Measurements from ENCODE around the gene TEX35.
"Not testable (repeated sequence)": the region's sequence is repeated elsewhere in the genome, so short reads cannot be mapped to it uniquely, and the experiment has no call there.

The TEX35 gene

GRCh38 chr1:178500091-178500770, 12.7 kb upstream of the TEX35 start:
- no peak for TF ChIP-seq ZNF274 (IDR thresholded peaks at IDR 0.05; ENCODE audit: low read depth, low read length)
- no peak overlapping the region for H3K4me3 ChIP-seq (ENCODE audit: low read length)

- H3K4me3 ChIP-seq (ENCODE audit: low read length), result no peak overlapping the region
- no peak for TF ChIP-seq ZNF274 (IDR thresholded peaks at IDR 0.05; ENCODE audit: low read depth, low read length)
Measured at GRCh38 chr1:178500936-178501554, 11.9 kb upstream of the TEX35 start.

GRCh38 chr1:178501705-178502329, 11.1 kb upstream of the TEX35 start:
- TF ChIP-seq ZNF274 (IDR thresholded peaks at IDR 0.05; ENCODE audit: low read depth, low read length), result no peak
- no peak overlapping the region for H3K4me3 ChIP-seq (ENCODE audit: low read length)

GRCh38 chr1:178502330-178502714, 10.6 kb upstream of the TEX35 start:
- H3K4me3 ChIP-seq (ENCODE audit: low read length), result no peak overlapping the region
- TF ChIP-seq ZNF274 (IDR thresholded peaks at IDR 0.05; ENCODE audit: low read depth, low read length), result no peak

GRCh38 chr1:178502856-178503255, 10.1 kb upstream of the TEX35 start:
- TF ChIP-seq ZNF274 (IDR thresholded peaks at IDR 0.05; ENCODE audit: low read depth, low read length), result no peak

GRCh38 chr1:178503316-178503715, 9.6 kb upstream of the TEX35 start:
- not testable (repeated sequence) for H3K4me3 ChIP-seq (ENCODE audit: low read length)

More at GRCh38 chr1:178502856-178503255, 10.1 kb upstream of the TEX35 start:
- H3K4me3 ChIP-seq (ENCODE audit: low read length), result no peak overlapping the region

GRCh38 chr1:178503849-178504248, 9.1 kb upstream of the TEX35 start:
- no peak for TF ChIP-seq ZNF274 (IDR thresholded peaks at IDR 0.05; ENCODE audit: low read depth, low read length)
- no peak overlapping the region for H3K4me3 ChIP-seq (ENCODE audit: low read length)

- no peak for TF ChIP-seq ZNF274 (IDR thresholded peaks at IDR 0.05; ENCODE audit: low read depth, low read length)
Measured at GRCh38 chr1:178504286-178504685, 8.6 kb upstream of the TEX35 start.

GRCh38 chr1:178506177-178506576, 6.7 kb upstream of the TEX35 start:
- H3K4me3 ChIP-seq (ENCODE audit: low read length), result no peak overlapping the region

More at GRCh38 chr1:178504286-178504685, 8.6 kb upstream of the TEX35 start:
- no peak overlapping the region for H3K4me3 ChIP-seq (ENCODE audit: low read length)

GRCh38 chr1:178506669-178507068, 6.2 kb upstream of the TEX35 start:
- H3K4me3 ChIP-seq (ENCODE audit: low read length), result no peak overlapping the region
- TF ChIP-seq ZNF274 (IDR thresholded peaks at IDR 0.05; ENCODE audit: low read depth, low read length), result no peak

More at GRCh38 chr1:178506177-178506576, 6.7 kb upstream of the TEX35 start:
- no peak for TF ChIP-seq ZNF274 (IDR thresholded peaks at IDR 0.05; ENCODE audit: low read depth, low read length)

GRCh38 chr1:178509414-178510007, 3.4 kb upstream of the TEX35 start:
- TF ChIP-seq ZNF274 (IDR thresholded peaks at IDR 0.05; ENCODE audit: low read depth, low read length), result no peak
- H3K4me3 ChIP-seq (ENCODE audit: low read length), result no peak overlapping the region

- TF ChIP-seq ZNF274 (IDR thresholded peaks at IDR 0.05; ENCODE audit: low read depth, low read length), result no peak
- H3K4me3 ChIP-seq (ENCODE audit: low read length), result no peak overlapping the region
Measured at GRCh38 chr1:178510155-178510554, 2.8 kb upstream of the TEX35 start.

- no peak for TF ChIP-seq ZNF274 (IDR thresholded peaks at IDR 0.05; ENCODE audit: low read depth, low read length)
- no peak overlapping the region for H3K4me3 ChIP-seq (ENCODE audit: low read length)
Measured at GRCh38 chr1:178513278-178513983, 522 bp downstream of the TEX35 start.

GRCh38 chr1:178516110-178516509, 3.2 kb downstream of the TEX35 start:
- no peak overlapping the region for H3K4me3 ChIP-seq (ENCODE audit: low read length)
- no peak for TF ChIP-seq ZNF274 (IDR thresholded peaks at IDR 0.05; ENCODE audit: low read depth, low read length)

All from GM08714 (cell line).